Right atrium auricular region (tissue), 2 donors: ENCODE results near the gene CORO2A. TPM values are rescaled to one million over a fixed set of nuclear protein-coding genes. Genes with fewer than 3 reads are reported as not detected.

Experiments
- DNase-seq: peaks from one replicate; pipeline ENCODE4 v3.0.0-alpha.2; 2019; ENCODE audit warnings: low spot score
- H3K27ac ChIP-seq, 2 donors: fragments of 200-600 bp; sonication (generic); 1 replicate in 1 of 2; 2 replicates in 1 of 2; pipeline ENCODE4 v1.5.1; 2016 to 2019
- H3K27me3 ChIP-seq, 2 donors: fragments of 200-600 bp; sonication (generic); one replicate each; pipeline versions ENCODE4 v1.5.1 to v1.6.0; 2017 to 2019
- H3K36me3 ChIP-seq: fragments of 200-600 bp; sonication (generic); one replicate; pipeline ENCODE4 v1.5.1; 2016
- H3K4me1 ChIP-seq, 2 donors: fragments of 200-600 bp; sonication (generic); one replicate each; pipeline versions ENCODE4 v1.5.1 to v1.6.0; 2017 to 2019
- H3K4me3 ChIP-seq, 2 donors: fragments of 200-600 bp; sonication (generic); 1 replicate in 1 of 2; 2 replicates in 1 of 2; pipeline ENCODE4 v1.5.1; 2017 to 2019; ENCODE audit warnings: mild to moderate bottlenecking in 1 of 2, moderate library complexity in 1 of 2
- H3K9me3 ChIP-seq, 2 donors: fragments of 200-600 bp; sonication (generic); one replicate each; pipeline ENCODE4 v1.5.1; 2019
- CTCF ChIP-seq, 2 donors: fragments of 200-600 bp; sonication (generic); IDR thresholded peaks; one replicate each; pipeline ENCODE4 v1.5.1; 2019; ENCODE audit warnings: antibody characterized with exemption in 2 of 2
- total RNA-seq, 2 donors: library from RNA; depleted of rRNA; stranded (reverse); fragments of >200 nt; gene quantifications; one replicate each; pipeline ENCODE4 v1.1.0, GENCODE V29; 2016

Gene CORO2A
- total RNA-seq, 2 donors from 2014 or later = 0.39 to 0.44 TPM

GRCh38 chr9:98225015-98225442 lies 32.6 kb upstream of the CORO2A start:
- Histone ChIP-seq H3K4me3 (no peak overlapping the region), H3K27me3 (no peaks in the 10 kb centered on the region), H3K27ac (no peak overlapping the region), H3K4me1 (peaks cover 0 to 9% of the 10 kb centered on the region in 2 donors), H3K36me3 (peaks cover 25% of the 10 kb centered on the region), H3K9me3 (no peaks in the 10 kb centered on the region)
- no peak for TF ChIP-seq CTCF (IDR thresholded peaks at IDR 0.05)
- no peak for DNase-seq

GRCh38 chr9:98222885-98223691 lies 30.7 kb upstream of the CORO2A start:
- Histone ChIP-seq H3K4me1 (peaks cover 0 to 9% of the 10 kb centered on the region in 2 donors), H3K27me3 (no peaks in the 10 kb centered on the region), H3K9me3 (no peaks in the 10 kb centered on the region), H3K36me3 (peaks cover 17% of the 10 kb centered on the region), H3K4me3 (no peak overlapping the region), H3K27ac (no peak overlapping the region)
- no peak for DNase-seq
- no peak for TF ChIP-seq CTCF (IDR thresholded peaks at IDR 0.05)

GRCh38 chr9:98220911-98221310 lies 28.5 kb upstream of the CORO2A start:
- Histone ChIP-seq H3K27ac (no peak overlapping the region), H3K9me3 (no peaks in the 10 kb centered on the region), H3K27me3 (no peaks in the 10 kb centered on the region), H3K36me3 (peaks cover 11% of the 10 kb centered on the region), H3K4me1 (peaks cover 0 to 9% of the 10 kb centered on the region in 2 donors), H3K4me3 (no peak overlapping the region)
- no peak for TF ChIP-seq CTCF (IDR thresholded peaks at IDR 0.05)
- no peak for DNase-seq

- Histone ChIP-seq H3K4me3 (no peak overlapping the region), H3K36me3 (peaks cover 11% of the 10 kb centered on the region), H3K27ac (no peak overlapping the region), H3K9me3 (no peaks in the 10 kb centered on the region), H3K27me3 (no peaks in the 10 kb centered on the region), H3K4me1 (peaks cover 0 to 9% of the 10 kb centered on the region in 2 donors)
- no peak for TF ChIP-seq CTCF (IDR thresholded peaks at IDR 0.05)
- DNase-seq = no peak
Observed at GRCh38 chr9:98219794-98220370, 27.4 kb upstream of the CORO2A start.

- H3K4me1 ChIP-seq = peaks cover 0 to 9% of the 10 kb centered on the region in 2 donors
- H3K9me3 ChIP-seq = no peaks in the 10 kb centered on the region
- peaks cover 11% of the 10 kb centered on the region for H3K36me3 ChIP-seq
- TF ChIP-seq CTCF (IDR thresholded peaks at IDR 0.05) = no peak
- no peak for DNase-seq
- H3K4me3 ChIP-seq = no peak overlapping the region
- no peak overlapping the region for H3K27ac ChIP-seq
- H3K27me3 ChIP-seq = no peaks in the 10 kb centered on the region
Observed at GRCh38 chr9:98219364-98219716, 26.9 kb upstream of the CORO2A start.
